HepG2 (cell line): ENCODE data around the gene THBS2. TPM values are rescaled to one million over a fixed set of nuclear protein-coding genes. Genes with fewer than 3 reads are reported as not detected.

Experiments used
- AHR ChIP-seq: IDR thresholded peaks from 2 replicates; pipeline ENCODE4 v1.6.1; 2018; ENCODE audit warnings: missing genetic modification reagents, missing compliant biosample characterization
- ARNT2 ChIP-seq: sonication (generic); formaldehyde crosslinking; IDR thresholded peaks from 2 replicates; pipeline ENCODE4 v1.8.0; 2022; ENCODE audit warnings: mild to moderate bottlenecking, low read depth, missing genetic modification reagents, moderate library complexity
- FOSL2 ChIP-seq: sonication (generic); formaldehyde crosslinking; IDR thresholded peaks from 2 replicates; pipeline ENCODE4 v1.4.0; 2020; ENCODE audit warnings: missing genetic modification reagents
- FOXA1 ChIP-seq, 2 experiments: fragments of 450-650 bp in 1 of 2; sonication (generic) in 1 of 2; formaldehyde crosslinking in 1 of 2; IDR thresholded peaks; 2 replicates each; pipeline versions ENCODE4 v1.4.0 to v1.6.1; 2016 to 2020; ENCODE audit warnings: missing genetic modification reagents in 1 of 2
- FOXK1 ChIP-seq: sonication (generic); formaldehyde crosslinking; IDR thresholded peaks from 2 replicates; pipeline ENCODE4 v1.4.0; 2020; ENCODE audit warnings: low read depth, missing genetic modification reagents, borderline replicate concordance
- GATAD1 ChIP-seq: IDR thresholded peaks from 2 replicates; pipeline ENCODE4 v1.6.1; 2016; ENCODE audit warnings: missing genetic modification reagents, missing compliant biosample characterization
- GATAD2A ChIP-seq: IDR thresholded peaks from 2 replicates; pipeline ENCODE4 v1.6.1; 2016
- KDM5B ChIP-seq: sonication (generic); formaldehyde crosslinking; IDR thresholded peaks from 2 replicates; pipeline ENCODE4 v1.4.0; 2020; ENCODE audit warnings: missing genetic modification reagents, mild to moderate bottlenecking, borderline replicate concordance
- MYC ChIP-seq: sonication (generic); formaldehyde crosslinking; IDR thresholded peaks from 2 replicates; pipeline ENCODE4 v1.9.0; 2021; ENCODE audit warnings: missing genetic modification reagents, borderline replicate concordance
- NONO ChIP-seq, 2 experiments: fragments of 450-650 bp in 1 of 2; sonication (generic) in 1 of 2; formaldehyde crosslinking in 1 of 2; IDR thresholded peaks in 1 of 2; conservative IDR thresholded peaks in 1 of 2; 2 replicates each; pipeline versions ENCODE4 v1.6.1 to v1.8.0; 2017 to 2022; ENCODE audit warnings: mild to moderate bottlenecking in 1 of 2, missing genetic modification reagents in 1 of 2, moderate library complexity in 1 of 2
- NR2F1 ChIP-seq, 2 experiments: fragments of 450-650 bp in 1 of 2; formaldehyde crosslinking in 1 of 2; IDR thresholded peaks; 2 replicates each; pipeline versions ENCODE4 v1.5.0 to v1.6.1; 2016 to 2020; ENCODE audit warnings: mild to moderate bottlenecking in 1 of 2, missing compliant biosample characterization in 1 of 2, missing genetic modification reagents in 1 of 2, moderate library complexity in 1 of 2
- PPARG ChIP-seq: conservative IDR thresholded peaks from 2 replicates; pipeline ENCODE4 v1.6.1; 2016; ENCODE audit warnings: missing biosample characterization, missing genetic modification reagents
- REXO4 ChIP-seq: sonication (generic); formaldehyde crosslinking; IDR thresholded peaks from 2 replicates; pipeline ENCODE4 v1.8.0; 2022; ENCODE audit warnings: missing genetic modification reagents, mild to moderate bottlenecking, borderline replicate concordance
- SRF ChIP-seq: IDR thresholded peaks from 2 replicates; pipeline ENCODE4 v1.6.1; 2011; ENCODE audit warnings: mild to moderate bottlenecking, low read depth, low read length, moderate library complexity
- TAF15 ChIP-seq: fragments of 200-400 bp; formaldehyde crosslinking; IDR thresholded peaks from one replicate; pipeline ENCODE4 v1.6.1; 2018; ENCODE audit warnings: mild to moderate bottlenecking, low read depth, low read length; ENCODE audit not compliant: poor library complexity, severe bottlenecking
- ZEB1 ChIP-seq: IDR thresholded peaks from 2 replicates; pipeline ENCODE4 v1.6.1; 2012; ENCODE audit warnings: mild to moderate bottlenecking, low read depth, inconsistent platforms; ENCODE audit not compliant: insufficient replicate concordance
- ZNF331 ChIP-seq: sonication (generic); formaldehyde crosslinking; IDR thresholded peaks from 2 replicates; pipeline ENCODE4 v1.4.0; 2020; ENCODE audit warnings: missing genetic modification reagents
- ZNF644 ChIP-seq: IDR thresholded peaks from 2 replicates; pipeline ENCODE4 v1.6.1; 2016; ENCODE audit warnings: low read depth
- polyA plus RNA-seq, 8 experiments: library from polyadenylated mRNA; depleted of rRNA in 3 of 8; stranded (reverse) in 7 of 8; unstranded in 1 of 8; fragments of >200 nt; fragmentation: Illumina TruSeq in 4 of 8; extraction: Trizol in 4 of 8; gene quantifications; 2 replicates each; pipeline versions ENCODE4 v1.2.1 to v1.2.3, GENCODE V29; 2011 to 2016; ENCODE audit warnings: low read depth in 4 of 8, missing spikeins in 1 of 8, mixed read lengths in 1 of 8; ENCODE audit not compliant: insufficient read depth in 1 of 8
- total RNA-seq, 5 experiments: library from RNA; depleted of rRNA; stranded (reverse); fragments of >200 nt; fragmentation: Illumina TruSeq; extraction: Trizol; gene quantifications; 2 replicates each; pipeline ENCODE4 v1.2.3, GENCODE V29; 2016; ENCODE audit warnings: low read depth in 1 of 5
- TF ChIP-seq, protein P1 (sequence below): IDR thresholded peaks from 2 replicates; pipeline ENCODE4 v1.6.1; 2012; ENCODE audit warnings: low read depth, low read length, improper control_type of control experiment
- TF ChIP-seq, protein P2 (sequence below): IDR thresholded peaks from 2 replicates; pipeline ENCODE4 v1.6.1; 2016; ENCODE audit warnings: low read depth
- TF ChIP-seq, protein P3 (sequence below): IDR thresholded peaks from 2 replicates; pipeline ENCODE4 v1.6.1; 2016; ENCODE audit warnings: low read depth, borderline replicate concordance
- TF ChIP-seq, protein P4 (sequence below): sonication (generic); formaldehyde crosslinking; conservative IDR thresholded peaks from 2 replicates; pipeline ENCODE4 v1.4.0; 2020; ENCODE audit warnings: mild to moderate bottlenecking, missing genetic modification reagents, moderate library complexity

THBS2 gene
- total and polyA plus RNA-seq, 2 of the 13 experiments (the other 11 are each of a cell fraction or from before 2014, with no cell fraction given): 0.12 to 0.15 TPM

DNA sequence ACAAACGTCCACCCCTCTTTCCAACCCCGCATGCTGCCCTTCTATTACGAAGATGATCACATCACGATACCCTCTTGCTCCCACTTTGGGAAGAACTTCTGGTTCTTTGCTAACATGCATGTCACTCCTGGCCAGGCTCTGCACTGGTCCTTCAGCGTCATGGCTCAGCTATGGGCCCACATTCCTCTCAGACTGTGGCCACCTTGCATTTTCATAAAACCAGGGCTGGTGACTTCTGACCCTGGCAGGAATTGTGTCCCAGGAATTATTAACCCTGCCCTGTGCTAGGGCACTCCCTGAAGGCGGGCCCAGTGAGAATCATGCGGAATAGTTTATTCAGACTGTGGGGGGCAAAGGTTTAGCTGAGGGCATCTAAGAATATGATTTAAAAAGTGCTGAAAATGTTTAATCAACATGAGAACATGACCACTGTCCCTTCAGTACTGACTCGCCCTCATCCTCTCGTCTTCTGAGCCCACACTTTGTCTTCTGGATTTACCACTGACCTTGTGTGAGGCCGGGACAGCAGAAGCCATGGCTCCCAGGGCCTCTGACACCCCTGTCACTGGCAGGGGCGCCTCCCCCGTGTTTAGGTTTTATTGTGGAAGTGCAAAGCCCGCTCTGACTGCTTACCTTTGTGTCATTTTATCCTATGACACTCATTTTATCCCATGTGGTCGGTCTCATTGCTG lies 38.1 kb upstream of the THBS2 start (continued):
- TF ChIP-seq FOSL2 (CRISPR knock-in tag) (peak; percentile 83), ARNT2 (CRISPR knock-in tag) (no peak), NR2F1 (CRISPR knock-in tag; IDR thresholded peaks at IDR 0.05) (peak in 1 of 2 experiments; percentile 83; a peak in 2 of 4 replicates), SRF (no peak), PPARG (CRISPR knock-in tag) (0 out of 2 replicates have a peak, but pooled peaks have one; percentile 19), GATAD2A (CRISPR knock-in tag) (peak; percentile 26; the same call in 1 of the 2 replicates), AHR (CRISPR knock-in tag) (0 out of 2 replicates have a peak, but pooled peaks have one; percentile 28), ZNF644 (CRISPR knock-in tag) (peak; percentile 68), ZEB1 (peak; percentile 11), KDM5B (peak; percentile 6; the same call in 1 of the 2 replicates), REXO4 (CRISPR knock-in tag) (0 out of 2 replicates have a peak, but pooled peaks have one; percentile 13), GATAD1 (CRISPR knock-in tag) (0 out of 2 replicates have a peak, but pooled peaks have one; percentile 37), MYC (peak; percentile 2; the same call in 1 of the 2 replicates), TAF15 (no peak), ZNF331 (CRISPR knock-in tag) (peak; percentile 73; the same call in 1 of the 2 replicates), FOXA1 (IDR thresholded peaks at IDR 0.05) (no peak), FOXA1 (CRISPR knock-in tag; IDR thresholded peaks at IDR 0.05) (0 out of 2 replicates have a peak, but pooled peaks have one; percentile 23), FOXK1 (CRISPR knock-in tag) (0 out of 2 replicates have a peak, but pooled peaks have one; percentile 17), NONO (IDR thresholded peaks at IDR 0.05) (no peak), NONO (CRISPR knock-in tag; conservative IDR thresholded peaks at IDR 0.05) (no peak)
- TF ChIP-seq, protein P1, sequence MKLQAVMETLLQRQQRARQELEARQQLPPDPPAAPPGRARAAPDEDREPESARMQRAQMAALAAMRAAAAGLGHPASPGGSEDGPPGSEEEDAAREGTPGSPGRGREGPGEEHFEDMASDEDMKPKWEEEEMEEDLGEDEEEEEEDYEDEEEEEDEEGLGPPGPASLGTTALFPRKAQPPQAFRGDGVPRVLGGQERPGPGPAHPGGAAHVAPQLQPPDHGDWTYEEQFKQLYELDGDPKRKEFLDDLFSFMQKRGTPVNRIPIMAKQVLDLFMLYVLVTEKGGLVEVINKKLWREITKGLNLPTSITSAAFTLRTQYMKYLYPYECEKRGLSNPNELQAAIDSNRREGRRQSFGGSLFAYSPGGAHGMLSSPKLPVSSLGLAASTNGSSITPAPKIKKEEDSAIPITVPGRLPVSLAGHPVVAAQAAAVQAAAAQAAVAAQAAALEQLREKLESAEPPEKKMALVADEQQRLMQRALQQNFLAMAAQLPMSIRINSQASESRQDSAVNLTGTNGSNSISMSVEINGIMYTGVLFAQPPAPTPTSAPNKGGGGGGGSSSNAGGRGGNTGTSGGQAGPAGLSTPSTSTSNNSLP: peak; percentile 56; the same call in 1 of the 2 replicates
- TF ChIP-seq, protein P2, sequence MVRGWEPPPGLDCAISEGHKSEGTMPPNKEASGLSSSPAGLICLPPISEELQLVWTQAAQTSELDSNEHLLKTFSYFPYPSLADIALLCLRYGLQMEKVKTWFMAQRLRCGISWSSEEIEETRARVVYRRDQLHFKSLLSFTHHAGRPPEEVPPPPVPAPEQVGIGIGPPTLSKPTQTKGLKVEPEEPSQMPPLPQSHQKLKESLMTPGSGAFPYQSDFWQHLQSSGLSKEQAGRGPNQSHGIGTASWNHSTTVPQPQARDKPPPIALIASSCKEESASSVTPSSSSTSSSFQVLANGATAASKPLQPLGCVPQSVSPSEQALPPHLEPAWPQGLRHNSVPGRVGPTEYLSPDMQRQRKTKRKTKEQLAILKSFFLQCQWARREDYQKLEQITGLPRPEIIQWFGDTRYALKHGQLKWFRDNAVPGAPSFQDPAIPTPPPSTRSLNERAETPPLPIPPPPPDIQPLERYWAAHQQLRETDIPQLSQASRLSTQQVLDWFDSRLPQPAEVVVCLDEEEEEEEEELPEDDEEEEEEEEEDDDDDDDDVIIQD (CRISPR knock-in tag): 0 out of 2 replicates have a peak, but pooled peaks have one; percentile 15
- TF ChIP-seq, protein P3, sequence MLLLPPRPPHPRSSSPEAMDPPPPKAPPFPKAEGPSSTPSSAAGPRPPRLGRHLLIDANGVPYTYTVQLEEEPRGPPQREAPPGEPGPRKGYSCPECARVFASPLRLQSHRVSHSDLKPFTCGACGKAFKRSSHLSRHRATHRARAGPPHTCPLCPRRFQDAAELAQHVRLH (CRISPR knock-in tag): peak; percentile 16; the same call in 1 of the 2 replicates
- TF ChIP-seq, protein P4, sequence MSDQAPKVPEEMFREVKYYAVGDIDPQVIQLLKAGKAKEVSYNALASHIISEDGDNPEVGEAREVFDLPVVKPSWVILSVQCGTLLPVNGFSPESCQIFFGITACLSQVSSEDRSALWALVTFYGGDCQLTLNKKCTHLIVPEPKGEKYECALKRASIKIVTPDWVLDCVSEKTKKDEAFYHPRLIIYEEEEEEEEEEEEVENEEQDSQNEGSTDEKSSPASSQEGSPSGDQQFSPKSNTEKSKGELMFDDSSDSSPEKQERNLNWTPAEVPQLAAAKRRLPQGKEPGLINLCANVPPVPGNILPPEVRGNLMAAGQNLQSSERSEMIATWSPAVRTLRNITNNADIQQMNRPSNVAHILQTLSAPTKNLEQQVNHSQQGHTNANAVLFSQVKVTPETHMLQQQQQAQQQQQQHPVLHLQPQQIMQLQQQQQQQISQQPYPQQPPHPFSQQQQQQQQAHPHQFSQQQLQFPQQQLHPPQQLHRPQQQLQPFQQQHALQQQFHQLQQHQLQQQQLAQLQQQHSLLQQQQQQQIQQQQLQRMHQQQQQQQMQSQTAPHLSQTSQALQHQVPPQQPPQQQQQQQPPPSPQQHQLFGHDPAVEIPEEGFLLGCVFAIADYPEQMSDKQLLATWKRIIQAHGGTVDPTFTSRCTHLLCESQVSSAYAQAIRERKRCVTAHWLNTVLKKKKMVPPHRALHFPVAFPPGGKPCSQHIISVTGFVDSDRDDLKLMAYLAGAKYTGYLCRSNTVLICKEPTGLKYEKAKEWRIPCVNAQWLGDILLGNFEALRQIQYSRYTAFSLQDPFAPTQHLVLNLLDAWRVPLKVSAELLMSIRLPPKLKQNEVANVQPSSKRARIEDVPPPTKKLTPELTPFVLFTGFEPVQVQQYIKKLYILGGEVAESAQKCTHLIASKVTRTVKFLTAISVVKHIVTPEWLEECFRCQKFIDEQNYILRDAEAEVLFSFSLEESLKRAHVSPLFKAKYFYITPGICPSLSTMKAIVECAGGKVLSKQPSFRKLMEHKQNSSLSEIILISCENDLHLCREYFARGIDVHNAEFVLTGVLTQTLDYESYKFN (CRISPR knock-in tag): 0 out of 2 replicates have a peak, but pooled peaks have one; percentile 19
